ENCODE measurements around the gene PBX4.

The PBX4 gene

GRCh38 chr19:19561946-19562664, 56.4 kb downstream of the PBX4 start:
- no peak overlapping the region for H3K27ac ChIP-seq
- H3K4me1 ChIP-seq (ENCODE audit: control insufficient read depth in 1 of 2, insufficient read depth in 1 of 2, low read depth in 1 of 2, low read length in 1 of 2) = peaks cover 5 to 6% of the 10 kb centered on the region in 2 experiments
- no peak for TF ChIP-seq CTCF (IDR thresholded peaks at IDR 0.05)
- H3K27me3 ChIP-seq = no peaks in the 10 kb centered on the region
- H3K9me3 ChIP-seq = no peaks in the 10 kb centered on the region
- H3K4me3 ChIP-seq (ENCODE audit: low read depth in 1 of 2, low read length in 1 of 2) = no peak overlapping the region
- H3K36me3 ChIP-seq = no peaks in the 10 kb centered on the region

GRCh38 chr19:19559931-19560330, 58.6 kb downstream of the PBX4 start:
- peaks cover 5 to 6% of the 10 kb centered on the region in 2 experiments for H3K4me1 ChIP-seq (ENCODE audit: control insufficient read depth in 1 of 2, insufficient read depth in 1 of 2, low read depth in 1 of 2, low read length in 1 of 2)
- H3K36me3 ChIP-seq = no peaks in the 10 kb centered on the region
- H3K9me3 ChIP-seq = no peaks in the 10 kb centered on the region
- no peak overlapping the region for H3K27ac ChIP-seq
- no peaks in the 10 kb centered on the region for H3K27me3 ChIP-seq
- TF ChIP-seq CTCF (IDR thresholded peaks at IDR 0.05) = no peak
- no peak overlapping the region for H3K4me3 ChIP-seq (ENCODE audit: low read depth in 1 of 2, low read length in 1 of 2)

GRCh38 chr19:19558636-19559035, 59.9 kb downstream of the PBX4 start:
- TF ChIP-seq CTCF (IDR thresholded peaks at IDR 0.05) = no peak
- Histone ChIP-seq H3K4me3 (ENCODE audit: low read depth in 1 of 2, low read length in 1 of 2) (no peak overlapping the region), H3K36me3 (no peaks in the 10 kb centered on the region), H3K27me3 (no peaks in the 10 kb centered on the region), H3K4me1 (ENCODE audit: control insufficient read depth in 1 of 2, insufficient read depth in 1 of 2, low read depth in 1 of 2, low read length in 1 of 2) (peaks cover 5 to 6% of the 10 kb centered on the region in 2 experiments), H3K9me3 (no peaks in the 10 kb centered on the region), H3K27ac (no peak overlapping the region)

GRCh38 chr19:19558055-19558454, 60.4 kb downstream of the PBX4 start:
- no peak overlapping the region for H3K27ac ChIP-seq
- peaks cover 5 to 6% of the 10 kb centered on the region in 2 experiments for H3K4me1 ChIP-seq (ENCODE audit: control insufficient read depth in 1 of 2, insufficient read depth in 1 of 2, low read depth in 1 of 2, low read length in 1 of 2)
- no peak overlapping the region for H3K4me3 ChIP-seq (ENCODE audit: low read depth in 1 of 2, low read length in 1 of 2)
- no peaks in the 10 kb centered on the region for H3K9me3 ChIP-seq
- no peak for TF ChIP-seq CTCF (IDR thresholded peaks at IDR 0.05)
- no peaks in the 10 kb centered on the region for H3K27me3 ChIP-seq
- no peaks in the 10 kb centered on the region for H3K36me3 ChIP-seq

GRCh38 chr19:19554074-19555023, 64.1 kb downstream of the PBX4 start:
- no peak overlapping the region for H3K27ac ChIP-seq
- no peaks in the 10 kb centered on the region for H3K4me1 ChIP-seq (ENCODE audit: control insufficient read depth in 1 of 2, insufficient read depth in 1 of 2, low read depth in 1 of 2, low read length in 1 of 2)
- peak; percentile 88 for TF ChIP-seq CTCF (IDR thresholded peaks at IDR 0.05)
- no peaks in the 10 kb centered on the region for H3K9me3 ChIP-seq
- H3K36me3 ChIP-seq = no peaks in the 10 kb centered on the region
- no peak overlapping the region for H3K4me3 ChIP-seq (ENCODE audit: low read depth in 1 of 2, low read length in 1 of 2)
- no peaks in the 10 kb centered on the region for H3K27me3 ChIP-seq

All from neutrophil (primary cell).